HK-2 (cell line): ENCODE results near the gene RELB.

Experiments
- DNase-seq: peaks from one replicate; pipeline ENCODE4 v3.0.0-alpha.2; 2018; ENCODE audit not compliant: unreplicated experiment

RELB gene

DNA sequence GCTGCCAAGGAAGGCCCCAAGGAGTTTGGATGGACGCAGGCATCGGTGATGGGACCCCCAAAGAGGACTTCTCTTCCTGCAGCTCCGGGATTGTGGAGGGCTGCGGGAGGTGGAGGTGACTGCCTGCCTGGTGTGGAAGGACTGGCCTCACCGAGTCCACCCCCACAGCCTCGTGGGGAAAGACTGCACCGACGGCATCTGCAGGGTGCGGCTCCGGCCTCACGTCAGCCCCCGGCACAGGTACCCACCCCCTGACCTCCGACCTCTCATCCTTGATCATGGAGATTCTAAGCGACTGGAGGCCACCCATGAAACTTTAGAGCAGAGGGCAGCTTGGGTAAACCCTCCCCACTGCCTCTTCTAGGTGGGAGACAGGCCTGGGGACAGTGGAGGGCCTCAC is 20.7 kb downstream of the RELB start:
- no peak for DNase-seq

DNA sequence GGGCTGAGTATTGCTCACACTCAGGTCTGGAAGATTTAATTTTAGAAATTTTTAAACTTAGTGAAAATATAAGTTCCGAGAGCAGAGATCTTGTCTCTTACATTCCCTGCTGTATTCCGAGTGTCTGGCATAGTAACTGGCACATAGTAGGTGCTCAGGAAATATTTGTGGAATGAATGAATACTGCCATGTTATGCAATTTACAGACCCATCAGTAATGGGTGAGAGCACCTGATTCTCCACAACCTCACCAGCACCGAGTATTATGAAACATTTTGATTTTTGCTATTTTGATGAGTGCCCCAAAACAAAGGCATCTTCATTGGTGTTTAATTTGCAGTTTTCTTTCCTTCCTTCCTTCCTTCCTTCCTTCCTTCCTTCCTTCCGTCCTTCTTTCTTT is 21.8 kb downstream of the RELB start:
- no peak for DNase-seq

DNA sequence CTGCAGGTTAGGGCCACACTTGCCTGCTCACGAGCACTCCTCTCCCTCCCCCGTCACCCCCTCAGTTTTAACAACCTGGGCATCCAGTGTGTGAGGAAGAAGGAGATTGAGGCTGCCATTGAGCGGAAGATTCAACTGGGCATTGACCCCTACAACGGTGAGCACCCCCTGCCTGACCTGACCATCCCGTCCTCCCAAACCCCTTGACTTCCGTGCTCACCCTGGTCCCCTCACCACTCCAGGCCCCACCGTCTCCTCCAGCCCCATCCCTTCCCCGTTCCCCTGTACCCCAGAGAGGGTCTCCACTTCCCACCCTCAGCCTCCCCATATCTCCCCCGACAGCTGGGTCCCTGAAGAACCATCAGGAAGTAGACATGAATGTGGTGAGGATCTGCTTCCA is 24.0 kb downstream of the RELB start:
- DNase-seq = no peak

DNA sequence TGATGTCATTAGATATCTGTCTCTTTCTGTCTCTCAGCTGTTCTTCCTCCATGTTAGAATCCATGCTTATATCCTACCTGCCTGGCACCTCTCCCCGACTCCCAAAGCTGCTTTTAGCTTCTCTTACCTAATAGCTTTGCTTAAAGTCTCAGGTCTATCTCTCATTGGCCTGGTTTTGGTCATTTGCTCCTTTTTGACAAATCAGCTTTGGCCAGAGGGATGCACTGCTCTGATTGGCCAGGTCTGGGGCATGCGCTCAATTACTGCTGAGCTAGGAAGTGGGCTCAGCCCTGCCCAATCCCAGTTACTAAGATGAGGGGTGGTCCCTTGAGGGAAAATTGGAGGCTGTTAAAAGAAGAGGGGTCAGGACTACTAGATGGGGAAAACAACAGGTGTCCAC is 26.1 kb downstream of the RELB start:
- DNase-seq = no peak

DNA sequence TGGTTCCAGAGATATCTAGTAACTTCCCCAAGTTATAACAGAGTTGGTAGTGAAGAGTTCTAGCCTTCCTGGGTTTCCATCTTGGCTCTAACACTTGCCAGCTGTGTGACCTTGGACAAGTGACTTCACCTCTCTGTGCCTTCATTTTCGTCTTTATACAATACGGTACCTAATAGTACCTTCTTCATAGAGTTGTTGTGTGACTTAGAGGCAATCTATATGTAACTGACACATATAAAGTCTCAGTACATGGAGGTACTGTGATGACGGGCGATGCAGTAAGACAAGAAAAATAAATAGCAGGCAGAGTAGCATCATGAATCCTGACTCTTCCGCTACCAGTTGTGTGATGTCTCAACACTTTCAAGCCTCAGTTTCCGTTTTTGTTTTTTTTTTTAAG is 29.6 kb downstream of the RELB start:
- no peak for DNase-seq

DNA sequence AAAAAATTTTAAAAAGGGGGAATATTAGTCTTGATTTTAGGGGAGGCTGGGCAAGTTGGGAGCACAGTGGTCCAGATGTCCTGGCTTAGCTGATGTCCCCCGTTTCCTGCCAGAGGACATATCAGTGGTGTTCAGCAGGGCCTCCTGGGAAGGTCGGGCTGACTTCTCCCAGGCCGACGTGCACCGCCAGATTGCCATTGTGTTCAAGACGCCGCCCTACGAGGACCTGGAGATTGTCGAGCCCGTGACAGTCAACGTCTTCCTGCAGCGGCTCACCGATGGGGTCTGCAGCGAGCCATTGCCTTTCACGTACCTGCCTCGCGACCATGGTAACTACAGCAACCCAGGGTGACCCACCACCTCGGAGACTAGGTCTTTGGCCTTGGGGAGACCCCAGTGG is 31.2 kb downstream of the RELB start:
- DNase-seq = no peak

DNA sequence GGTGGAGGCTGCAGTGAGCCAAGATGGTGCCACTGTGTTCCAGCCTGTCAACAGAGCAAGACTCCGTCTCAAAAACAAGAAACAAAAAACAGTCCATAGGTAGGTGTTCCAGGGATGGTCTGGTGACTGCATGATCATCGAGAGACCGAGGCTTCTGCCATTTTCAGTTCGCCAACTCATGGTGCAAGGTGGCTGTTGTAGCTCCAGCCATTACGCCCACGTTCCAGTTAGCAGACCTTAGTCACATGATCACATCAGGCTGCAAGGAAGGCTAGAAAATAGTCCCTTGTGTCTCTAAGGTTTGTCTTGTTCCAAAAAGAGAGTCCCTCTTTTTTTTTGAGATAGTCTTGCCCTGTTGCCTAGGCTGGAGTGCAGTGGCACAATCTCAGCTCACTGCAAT is 34.5 kb downstream of the RELB start:
- no peak for DNase-seq

DNA sequence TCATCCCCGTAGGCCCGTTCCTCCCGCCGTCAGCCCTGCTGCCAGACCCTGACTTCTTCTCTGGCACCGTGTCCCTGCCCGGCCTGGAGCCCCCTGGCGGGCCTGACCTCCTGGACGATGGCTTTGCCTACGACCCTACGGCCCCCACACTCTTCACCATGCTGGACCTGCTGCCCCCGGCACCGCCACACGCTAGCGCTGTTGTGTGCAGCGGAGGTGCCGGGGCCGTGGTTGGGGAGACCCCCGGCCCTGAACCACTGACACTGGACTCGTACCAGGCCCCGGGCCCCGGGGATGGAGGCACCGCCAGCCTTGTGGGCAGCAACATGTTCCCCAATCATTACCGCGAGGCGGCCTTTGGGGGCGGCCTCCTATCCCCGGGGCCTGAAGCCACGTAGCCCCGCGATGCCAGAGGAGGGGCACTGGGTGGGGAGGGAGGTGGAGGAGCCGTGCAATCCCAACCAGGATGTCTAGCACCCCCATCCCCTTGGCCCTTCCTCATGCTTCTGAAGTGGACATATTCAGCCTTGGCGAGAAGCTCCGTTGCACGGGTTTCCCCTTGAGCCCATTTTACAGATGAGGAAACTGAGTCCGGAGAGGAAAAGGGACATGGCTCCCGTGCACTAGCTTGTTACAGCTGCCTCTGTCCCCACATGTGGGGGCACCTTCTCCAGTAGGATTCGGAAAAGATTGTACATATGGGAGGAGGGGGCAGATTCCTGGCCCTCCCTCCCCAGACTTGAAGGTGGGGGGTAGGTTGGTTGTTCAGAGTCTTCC is 36.3 kb downstream of the RELB start:
- no peak for DNase-seq

DNA sequence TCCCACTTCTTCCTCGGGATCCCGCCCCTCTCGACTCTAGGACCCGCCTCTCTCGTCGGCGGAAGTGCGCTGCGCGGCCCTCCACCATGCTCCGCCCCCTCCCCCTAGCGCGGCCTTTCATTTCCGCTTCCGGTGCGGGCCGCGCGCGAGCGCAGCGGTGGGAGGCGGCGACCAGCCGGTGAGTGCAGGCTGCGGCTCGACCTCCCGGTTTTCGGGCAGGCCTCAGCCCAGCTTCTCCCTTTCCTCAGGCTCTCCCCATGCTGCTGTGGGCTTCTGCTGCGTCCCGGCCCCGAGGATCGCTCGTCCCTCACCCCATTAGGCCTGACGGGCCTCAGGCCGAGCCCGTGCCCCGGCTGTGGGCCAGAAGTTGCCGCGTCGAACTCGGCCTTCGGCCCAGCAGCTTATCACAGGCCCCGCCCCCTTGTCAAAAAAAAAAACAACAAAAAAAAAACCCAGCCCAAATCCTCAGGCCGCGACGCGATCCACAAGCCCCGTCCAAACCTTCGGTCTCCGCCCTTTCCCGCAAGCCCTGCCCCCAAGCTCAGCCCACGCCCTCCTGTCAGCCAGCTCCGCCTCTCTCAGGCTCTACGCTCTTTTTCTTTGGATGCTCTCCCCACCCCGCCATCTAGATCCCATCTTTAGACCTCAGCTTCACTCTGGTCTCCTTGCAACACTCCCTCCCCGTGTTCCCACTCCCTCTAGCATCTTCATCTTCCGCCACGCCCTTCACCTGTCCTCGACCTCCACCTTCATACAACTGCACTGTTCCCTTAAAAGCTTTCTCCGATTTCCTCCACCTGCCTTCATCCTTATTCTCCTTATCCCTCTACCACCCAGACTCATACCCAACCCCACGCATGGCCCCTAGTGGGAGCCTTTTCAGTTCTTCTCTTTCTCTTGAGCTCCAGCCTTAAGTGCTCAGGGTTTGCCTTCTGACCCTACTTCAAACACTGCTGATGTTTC is 37.9 kb downstream of the RELB start, which contains the start of gene CLASRP:
Gene CLASRP (plus strand): TSS at position 115 of the 963 bp plus-strand sequence. CDS start 1,168 bp downstream, outside the sequence.
- peak; percentile 84 for DNase-seq

DNA sequence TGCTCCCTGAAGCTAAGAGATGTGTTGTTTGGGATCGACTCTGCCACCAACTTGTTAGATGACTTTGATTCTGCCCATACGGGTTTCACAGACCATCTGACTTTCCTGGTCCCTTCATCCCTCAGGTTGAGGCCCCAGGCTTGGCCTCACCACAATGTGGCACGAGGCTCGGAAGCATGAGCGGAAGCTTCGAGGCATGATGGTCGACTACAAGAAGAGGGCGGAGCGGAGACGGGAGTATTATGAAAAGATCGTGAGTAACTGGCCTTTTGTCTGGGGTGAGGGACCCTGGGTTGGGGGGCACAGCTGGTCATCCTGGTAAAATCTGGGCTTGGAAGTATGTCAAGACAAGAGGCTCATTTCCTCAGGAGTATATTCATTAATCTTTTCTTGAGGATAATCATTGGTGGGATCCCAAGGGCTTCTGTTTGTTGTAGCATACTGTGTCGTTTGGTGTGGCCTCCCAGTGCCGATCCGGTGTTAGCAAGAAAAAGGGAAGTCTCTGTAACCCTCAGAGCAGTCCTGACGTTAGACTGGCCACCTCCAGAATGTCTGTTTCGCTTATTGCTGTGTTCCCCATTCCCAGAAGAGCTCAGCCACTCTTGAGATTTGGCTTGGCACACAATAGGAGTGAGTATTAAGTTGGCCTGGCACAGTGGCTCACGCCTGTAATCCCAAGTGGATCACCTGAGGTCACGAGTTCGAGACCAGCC is 39.0 kb downstream of the RELB start:
- DNase-seq = no peak

DNA sequence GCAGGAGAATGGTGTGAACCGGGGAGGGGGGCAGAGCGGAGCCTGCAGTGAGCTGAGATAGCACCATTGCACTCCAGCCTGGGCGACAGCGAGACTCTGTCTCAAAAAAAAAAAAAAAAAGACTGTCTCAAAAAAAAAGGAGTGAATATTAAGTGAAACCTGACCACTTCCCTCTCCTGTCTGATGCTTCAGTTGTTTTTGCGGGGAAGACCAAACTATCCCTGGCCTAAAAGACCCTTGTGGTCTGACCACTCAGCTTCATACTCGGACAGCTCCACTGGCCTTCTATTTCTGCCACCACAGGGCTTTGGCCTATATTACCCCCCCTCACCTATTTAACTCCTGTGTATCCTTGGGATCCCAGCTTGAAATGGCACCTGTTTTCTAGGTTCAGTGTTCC is 39.9 kb downstream of the RELB start:
- no peak for DNase-seq

DNA sequence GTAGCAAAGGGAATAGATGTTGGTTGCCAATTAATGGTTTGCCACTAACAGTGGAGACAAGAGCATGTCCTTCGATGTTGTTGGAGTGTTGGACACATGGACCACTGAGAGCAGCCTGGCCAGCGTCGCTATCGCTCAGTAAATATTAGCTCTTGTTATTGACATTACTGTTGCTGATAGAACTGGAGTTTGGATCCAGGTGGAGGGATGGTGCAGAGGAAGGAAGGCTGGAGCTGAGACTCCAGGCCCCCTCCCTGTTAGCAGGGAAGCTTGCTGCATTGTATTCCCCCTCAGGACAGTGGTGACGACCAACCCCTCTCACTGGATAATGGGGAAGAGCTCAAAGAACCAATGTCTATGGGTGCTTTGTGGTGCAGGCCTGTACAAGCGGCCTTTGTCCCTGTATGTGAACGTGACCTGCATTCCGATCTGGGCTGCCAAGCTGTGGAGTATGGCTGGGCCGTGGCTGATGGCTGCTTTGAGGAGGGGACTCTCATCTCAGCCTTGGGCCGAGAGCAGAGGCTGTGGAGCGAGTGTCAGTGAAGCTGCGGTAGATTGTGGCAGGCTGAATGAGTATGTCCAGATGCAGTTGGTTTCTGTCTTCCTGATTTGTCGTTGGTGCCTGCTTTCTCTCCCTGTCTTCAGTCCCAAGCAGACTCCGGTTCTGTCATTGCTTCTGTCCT is 44.5 kb downstream of the RELB start:
- DNase-seq = no peak

DNA sequence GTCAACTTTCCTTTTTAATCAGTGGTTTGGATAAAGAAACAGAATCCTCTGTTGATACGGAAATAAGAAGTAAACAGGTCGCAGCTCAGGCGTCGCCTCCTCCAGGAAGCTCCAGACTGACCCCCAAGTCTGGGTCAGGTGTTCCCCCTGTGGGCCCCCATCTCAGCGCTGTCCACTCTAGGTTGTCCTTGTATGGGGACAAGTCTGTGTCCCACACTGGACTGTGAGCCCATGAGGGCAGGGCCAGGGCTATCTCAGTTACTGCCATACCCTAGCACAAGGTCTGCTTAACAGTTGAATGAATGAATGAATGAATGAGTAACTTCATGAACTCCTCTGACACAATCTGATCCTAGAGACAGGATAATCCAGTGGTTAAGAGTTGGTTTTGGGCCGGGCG is 45.1 kb downstream of the RELB start:
- DNase-seq = no peak

DNA sequence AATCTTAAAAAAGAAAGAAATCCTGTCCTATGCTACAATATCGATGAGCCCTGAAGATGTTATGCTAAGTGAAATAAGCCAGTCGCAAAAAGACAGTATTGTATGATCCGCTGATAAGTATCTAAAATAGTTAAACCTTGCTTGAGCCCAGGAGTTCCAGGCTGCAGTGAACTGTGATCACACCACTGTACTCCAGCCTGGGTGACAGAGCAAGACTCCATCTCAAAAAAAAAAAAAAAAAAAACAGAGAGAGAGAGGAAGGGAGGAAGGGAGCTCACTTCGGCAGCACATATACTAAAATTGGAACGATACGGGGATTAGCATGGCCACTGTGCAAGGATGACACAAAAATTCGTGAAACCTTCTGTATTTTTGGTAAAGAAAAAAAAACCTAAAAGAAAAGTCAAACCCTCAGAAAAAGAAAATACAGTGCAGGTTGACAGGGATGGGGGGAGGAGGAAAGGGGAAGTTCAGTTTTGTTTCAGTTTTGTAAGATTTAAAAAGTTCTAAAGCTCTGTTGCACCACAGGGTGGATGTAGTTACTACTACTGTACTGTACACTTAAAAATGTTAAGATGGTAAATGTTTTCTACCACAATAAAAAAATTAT is 46.0 kb downstream of the RELB start:
- DNase-seq = no peak

DNA sequence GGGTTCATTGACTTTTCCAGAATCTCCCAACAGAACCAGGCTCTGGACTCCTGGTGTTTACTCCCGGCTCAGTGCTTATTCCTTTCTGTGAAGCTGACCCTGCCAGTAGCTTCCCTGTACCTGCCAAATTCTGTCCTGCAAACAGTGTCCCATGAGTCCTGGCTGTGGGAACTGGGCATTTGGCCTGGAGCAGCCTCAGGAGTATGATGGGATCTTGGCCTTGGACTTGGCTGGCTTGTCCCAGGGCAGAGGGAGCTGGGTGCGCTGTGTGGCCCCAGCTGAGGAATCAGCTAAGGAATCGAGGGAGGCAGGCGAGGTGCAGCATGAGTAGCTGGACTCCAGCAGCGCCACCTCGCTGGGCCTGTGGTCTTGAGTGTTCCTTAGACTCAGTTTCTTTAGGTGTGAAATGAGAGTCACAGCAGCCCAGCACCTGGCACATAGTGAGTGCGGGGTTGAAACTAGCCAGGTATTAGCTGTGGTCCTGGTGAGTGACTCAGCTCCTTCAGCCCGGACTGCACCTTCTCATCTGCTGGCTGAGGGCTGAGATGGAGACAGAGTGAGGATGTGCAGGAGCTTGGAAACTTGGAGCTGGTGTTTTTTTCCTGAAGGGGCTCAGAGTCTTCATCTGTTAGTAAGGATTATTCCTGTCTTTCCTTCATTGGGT is 47.9 kb downstream of the RELB start:
- no peak for DNase-seq

DNA sequence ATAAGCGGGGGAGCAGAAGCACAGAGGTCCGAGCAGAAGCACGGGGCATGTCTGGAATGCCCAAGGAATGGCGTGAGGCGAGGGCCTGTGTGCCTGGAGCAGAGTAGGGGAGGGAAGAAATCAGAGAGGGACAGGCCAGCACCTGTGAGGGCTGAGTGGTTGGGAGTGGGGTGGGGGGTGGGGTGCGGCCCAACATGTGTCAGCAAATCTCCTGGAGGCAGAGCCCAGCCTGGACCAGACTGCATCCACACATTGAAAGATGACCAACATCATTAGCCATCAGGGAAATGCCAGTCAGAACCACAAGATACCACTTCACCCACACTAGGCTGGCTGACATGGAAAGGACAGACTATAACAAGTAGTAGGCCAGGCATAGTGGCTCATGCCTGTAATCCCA is 48.8 kb downstream of the RELB start:
- no peak for DNase-seq

DNA sequence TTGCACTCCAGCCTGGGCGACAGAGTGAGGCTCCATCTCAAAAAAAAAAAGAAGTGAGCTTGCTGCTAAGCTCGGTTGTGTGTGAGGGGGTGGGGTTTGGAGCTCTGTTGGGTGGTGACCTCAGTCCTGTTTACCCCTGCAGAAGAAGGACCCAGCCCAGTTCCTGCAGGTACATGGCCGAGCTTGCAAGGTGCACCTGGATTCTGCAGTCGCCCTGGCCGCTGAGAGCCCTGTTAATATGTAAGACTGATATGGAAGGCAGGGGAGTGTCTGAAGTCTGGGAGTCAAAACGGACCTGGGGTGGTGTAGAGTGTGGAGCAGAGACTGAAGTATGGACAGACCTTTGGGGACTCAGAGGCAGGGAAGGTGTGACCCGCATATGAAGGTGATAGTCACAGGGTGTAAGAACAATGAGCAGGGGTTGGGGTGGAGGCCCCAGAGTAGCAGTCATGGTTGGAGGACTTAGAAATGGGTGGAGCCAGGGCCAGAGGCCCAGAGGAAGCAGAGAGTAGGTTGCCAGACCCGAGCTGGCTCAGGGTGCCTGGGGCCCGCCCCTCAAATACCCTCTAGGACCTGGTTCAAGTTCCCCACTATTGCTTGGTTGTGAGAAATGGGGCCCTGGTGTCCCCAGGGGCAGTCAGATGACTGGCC is 50.8 kb downstream of the RELB start:
- no peak for DNase-seq

DNA sequence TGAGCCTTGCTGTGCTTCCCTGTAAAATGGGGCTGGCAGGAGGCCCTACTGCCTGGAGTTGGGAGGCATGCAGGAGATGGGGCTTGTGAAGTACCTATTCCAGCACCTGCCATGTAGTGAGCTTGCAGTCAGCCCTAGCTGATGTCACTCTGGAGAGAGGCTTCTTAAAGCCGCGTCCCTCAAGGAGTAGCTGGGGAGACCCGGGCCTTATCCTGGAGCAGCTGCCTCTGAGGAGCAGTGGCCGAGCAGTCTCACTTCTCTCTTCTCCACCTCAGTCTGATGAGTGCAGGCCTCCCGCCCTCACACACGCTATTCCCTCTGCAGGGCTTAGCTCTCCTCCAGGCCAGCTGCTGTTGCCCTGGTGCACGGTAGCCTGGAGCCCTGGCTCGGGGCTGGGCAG is 55.6 kb downstream of the RELB start:
- DNase-seq = no peak

DNA sequence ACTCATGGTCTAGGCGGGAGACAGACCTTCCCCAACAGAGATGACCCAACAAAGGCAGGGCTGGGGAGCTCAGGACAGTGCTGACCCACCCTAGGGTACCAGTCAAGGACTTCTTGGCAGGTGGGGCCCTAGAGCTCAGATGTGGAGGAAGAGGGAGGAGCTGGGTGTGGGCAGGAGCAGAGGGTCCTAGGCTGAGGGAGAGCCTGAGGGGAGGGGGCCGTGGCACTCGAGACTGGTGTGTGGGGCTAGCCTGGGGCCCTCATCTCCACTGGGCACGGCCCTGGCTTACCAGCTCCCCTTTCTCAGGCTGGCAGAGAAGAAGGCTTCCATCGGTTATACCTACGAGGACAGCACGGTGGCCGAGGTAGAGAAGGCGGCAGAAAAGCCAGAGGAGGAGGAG is 56.2 kb downstream of the RELB start:
- no peak for DNase-seq

DNA sequence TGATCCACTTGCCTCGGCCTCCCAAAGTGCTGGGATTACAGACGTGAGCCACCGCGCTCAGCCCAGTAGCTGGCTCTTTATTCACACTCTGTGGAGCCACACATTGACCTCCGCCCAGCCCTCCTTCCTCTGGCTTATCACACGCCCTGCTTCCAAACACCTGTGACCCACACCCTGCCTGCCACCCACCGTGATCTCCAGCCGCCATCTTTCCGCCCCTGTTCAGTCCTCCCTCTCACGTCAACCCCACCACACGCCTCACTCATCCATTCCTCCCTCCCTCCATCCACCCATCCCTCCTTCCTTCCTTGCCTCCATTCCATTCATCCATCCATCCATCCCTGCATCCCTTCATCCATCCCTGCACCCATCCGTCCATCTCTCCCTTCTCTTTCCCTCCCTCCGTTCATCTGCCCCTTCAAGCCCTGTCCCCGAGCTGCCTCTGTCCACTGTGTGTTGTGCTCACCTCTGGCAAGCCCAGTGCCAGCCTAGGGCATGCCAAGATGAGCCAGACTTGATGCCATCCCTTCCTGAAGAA is 57.4 kb downstream of the RELB start:
- no peak for DNase-seq
